BE2C (cell line): Measurements from ENCODE around the gene KCNN3.

ENCODE experiments used
- DNase-seq: peaks from one replicate; pipeline ENCODE4 v3.0.0-alpha.2; 2020
- H3K27me3 ChIP-seq: fragments of 250-450 bp; sonication (Bioruptor Pico); 2 replicates; pipeline ENCODE4 v1.5.1; 2020; ENCODE audit warnings: mild to moderate bottlenecking
- H3K36me3 ChIP-seq: fragments of 250-450 bp; sonication (Bioruptor Pico); 2 replicates; pipeline ENCODE4 v1.5.1; 2020; ENCODE audit warnings: mild to moderate bottlenecking
- H3K4me1 ChIP-seq: fragments of 250-450 bp; sonication (Bioruptor Pico); 2 replicates; pipeline ENCODE4 v1.5.1; 2020
- H3K4me3 ChIP-seq: 2 replicates; pipeline ENCODE4 v1.5.1; 2011; ENCODE audit warnings: low read depth, low read length
- H3K9me3 ChIP-seq: fragments of 250-450 bp; sonication (Bioruptor Pico); 2 replicates; pipeline ENCODE4 v1.5.1; 2020
- CTCF ChIP-seq: IDR thresholded peaks from 2 replicates; pipeline ENCODE4 v1.5.1; 2012; ENCODE audit warnings: mild to moderate bottlenecking, low read depth, low read length

KCNN3 gene

GRCh38 chr1:154867841-154868605, 2.1 kb downstream of the KCNN3 start:
- H3K9me3 ChIP-seq = no peaks in the 10 kb centered on the region
- TF ChIP-seq CTCF = no peak
- H3K27me3 ChIP-seq = peaks cover 5% of the 10 kb centered on the region
- H3K4me3 ChIP-seq = peak overlapping the region; percentile 58
- no peak for DNase-seq
- H3K36me3 ChIP-seq = no peaks in the 10 kb centered on the region
- H3K4me1 ChIP-seq = peaks cover 16% of the 10 kb centered on the region

GRCh38 chr1:154867064-154867825, 2.8 kb downstream of the KCNN3 start:
- TF ChIP-seq CTCF = no peak
- Histone ChIP-seq H3K9me3 (no peaks in the 10 kb centered on the region), H3K36me3 (no peaks in the 10 kb centered on the region), H3K27me3 (peaks cover 5% of the 10 kb centered on the region), H3K4me3 (peak overlapping the region; percentile 15; the same call in 1 of the 2 replicates), H3K4me1 (peaks cover 18% of the 10 kb centered on the region)
- peak; percentile 37 for DNase-seq

GRCh38 chr1:154866257-154867063, 3.6 kb downstream of the KCNN3 start:
- Histone ChIP-seq H3K36me3 (no peaks in the 10 kb centered on the region), H3K27me3 (peaks cover 5% of the 10 kb centered on the region), H3K4me1 (peaks cover 18% of the 10 kb centered on the region), H3K9me3 (no peaks in the 10 kb centered on the region), H3K4me3 (no peak overlapping the region)
- TF ChIP-seq CTCF = no peak
- no peak for DNase-seq

GRCh38 chr1:154865442-154866256, 4.4 kb downstream of the KCNN3 start:
- Histone ChIP-seq H3K9me3 (no peaks in the 10 kb centered on the region), H3K36me3 (no peaks in the 10 kb centered on the region), H3K4me3 (no peak overlapping the region), H3K27me3 (peaks cover 5% of the 10 kb centered on the region), H3K4me1 (peaks cover 18% of the 10 kb centered on the region)
- no peak for DNase-seq
- TF ChIP-seq CTCF = no peak

- no peak for DNase-seq
- peaks cover 18% of the 10 kb centered on the region for H3K4me1 ChIP-seq
- no peaks in the 10 kb centered on the region for H3K36me3 ChIP-seq
- H3K4me3 ChIP-seq = no peak overlapping the region
- H3K27me3 ChIP-seq = peaks cover 5% of the 10 kb centered on the region
- no peaks in the 10 kb centered on the region for H3K9me3 ChIP-seq
- TF ChIP-seq CTCF = no peak
These were observed 5.7 kb downstream of the KCNN3 start for GRCh38 chr1:154864189-154864975.
